Middle frontal gyrus (tissue), 1 donor: ENCODE data around the gene MALT1.
A peak's percentile ranks its signal among the peaks of the same experiment; 100 is the strongest.
"Not testable (repeated sequence)": the region's sequence is repeated elsewhere in the genome, so short reads cannot be mapped to it uniquely, and the experiment has no call there.

ENCODE experiments used
- DNase-seq: peaks from one replicate; pipeline ENCODE4 v3.0.0-alpha.2; 2015; ENCODE audit warnings: low spot score; ENCODE audit errors: extremely low spot score

The MALT1 gene, protein sequence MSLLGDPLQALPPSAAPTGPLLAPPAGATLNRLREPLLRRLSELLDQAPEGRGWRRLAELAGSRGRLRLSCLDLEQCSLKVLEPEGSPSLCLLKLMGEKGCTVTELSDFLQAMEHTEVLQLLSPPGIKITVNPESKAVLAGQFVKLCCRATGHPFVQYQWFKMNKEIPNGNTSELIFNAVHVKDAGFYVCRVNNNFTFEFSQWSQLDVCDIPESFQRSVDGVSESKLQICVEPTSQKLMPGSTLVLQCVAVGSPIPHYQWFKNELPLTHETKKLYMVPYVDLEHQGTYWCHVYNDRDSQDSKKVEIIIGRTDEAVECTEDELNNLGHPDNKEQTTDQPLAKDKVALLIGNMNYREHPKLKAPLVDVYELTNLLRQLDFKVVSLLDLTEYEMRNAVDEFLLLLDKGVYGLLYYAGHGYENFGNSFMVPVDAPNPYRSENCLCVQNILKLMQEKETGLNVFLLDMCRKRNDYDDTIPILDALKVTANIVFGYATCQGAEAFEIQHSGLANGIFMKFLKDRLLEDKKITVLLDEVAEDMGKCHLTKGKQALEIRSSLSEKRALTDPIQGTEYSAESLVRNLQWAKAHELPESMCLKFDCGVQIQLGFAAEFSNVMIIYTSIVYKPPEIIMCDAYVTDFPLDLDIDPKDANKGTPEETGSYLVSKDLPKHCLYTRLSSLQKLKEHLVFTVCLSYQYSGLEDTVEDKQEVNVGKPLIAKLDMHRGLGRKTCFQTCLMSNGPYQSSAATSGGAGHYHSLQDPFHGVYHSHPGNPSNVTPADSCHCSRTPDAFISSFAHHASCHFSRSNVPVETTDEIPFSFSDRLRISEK

GRCh38 chr18:58671111-58671631, at the start of gene MALT1:
TSS of gene MALT1 (plus strand) at chr18:58671465. CDS start at chr18:58671644, 179 bp downstream.
- peak; percentile 71 for DNase-seq

DNA sequence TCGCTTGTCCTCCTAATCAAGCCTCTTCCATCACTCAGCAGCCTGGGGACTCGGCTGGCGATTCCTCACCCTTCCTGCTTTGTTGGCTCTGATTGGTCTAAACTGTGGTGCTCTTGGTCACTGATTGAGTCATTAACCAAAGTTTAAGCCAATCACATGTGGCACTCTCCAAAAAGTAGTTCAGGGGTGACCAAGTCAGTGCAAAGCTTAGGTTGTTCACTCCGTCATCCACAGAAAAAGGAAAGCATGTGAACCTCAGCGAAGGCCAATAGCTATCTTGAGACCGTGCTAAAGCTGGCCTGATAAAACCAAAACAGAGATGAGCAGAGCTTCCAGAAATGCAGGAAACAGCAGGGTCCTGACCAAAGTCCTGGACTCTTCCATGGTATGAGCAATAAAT, 47.3 kb upstream of the MALT1 start:
- DNase-seq, result no peak

DNA sequence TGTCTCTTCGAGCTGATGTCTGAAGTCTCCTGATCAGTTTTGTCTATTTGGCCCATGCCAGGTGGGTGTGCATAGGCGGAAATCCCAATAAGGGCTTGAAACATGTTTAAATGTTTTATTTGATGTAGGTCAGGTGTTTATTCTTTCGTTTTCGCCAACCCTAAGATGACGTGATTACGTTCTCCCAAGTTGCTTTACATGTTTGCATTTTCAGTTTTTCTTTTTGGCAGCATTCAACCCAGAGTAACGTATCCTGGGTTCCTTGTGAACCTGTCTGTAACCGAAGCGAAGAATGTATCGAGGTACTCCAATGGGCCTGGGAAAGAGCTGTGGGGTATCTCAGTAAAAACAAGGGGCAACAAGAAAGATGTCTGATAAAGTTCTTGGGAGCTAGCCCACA, 45.4 kb upstream of the MALT1 start:
- DNase-seq, result no peak

GRCh38 chr18:58630071-58630470, 41.2 kb upstream of the MALT1 start:
- DNase-seq, result no peak

- DNase-seq, result no peak
Measured at GRCh38 chr18:58631301-58631700, 40.0 kb upstream of the MALT1 start.

GRCh38 chr18:58632552-58632951, 38.7 kb upstream of the MALT1 start:
- DNase-seq, result no peak

GRCh38 chr18:58633874-58634273, 37.4 kb upstream of the MALT1 start:
- no peak for DNase-seq

DNA sequence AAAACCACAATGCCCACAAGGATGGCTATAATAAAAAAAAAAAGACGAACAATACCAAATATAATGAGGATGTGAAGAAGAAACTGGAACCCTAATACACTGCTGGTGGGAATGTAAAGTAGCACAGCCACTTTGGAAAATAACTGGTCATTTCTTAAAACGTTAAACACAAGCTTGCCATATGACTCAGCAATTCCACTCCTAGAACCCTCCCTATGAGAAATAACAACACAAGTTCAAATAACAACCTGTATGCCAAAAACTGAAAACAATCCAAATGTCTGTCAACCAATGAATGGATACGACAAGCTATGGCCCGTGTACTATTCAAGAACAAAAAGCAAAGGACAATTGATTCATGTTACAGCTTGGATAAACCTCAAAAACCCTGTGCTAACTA, 35.4 kb upstream of the MALT1 start:
- no peak for DNase-seq

DNA sequence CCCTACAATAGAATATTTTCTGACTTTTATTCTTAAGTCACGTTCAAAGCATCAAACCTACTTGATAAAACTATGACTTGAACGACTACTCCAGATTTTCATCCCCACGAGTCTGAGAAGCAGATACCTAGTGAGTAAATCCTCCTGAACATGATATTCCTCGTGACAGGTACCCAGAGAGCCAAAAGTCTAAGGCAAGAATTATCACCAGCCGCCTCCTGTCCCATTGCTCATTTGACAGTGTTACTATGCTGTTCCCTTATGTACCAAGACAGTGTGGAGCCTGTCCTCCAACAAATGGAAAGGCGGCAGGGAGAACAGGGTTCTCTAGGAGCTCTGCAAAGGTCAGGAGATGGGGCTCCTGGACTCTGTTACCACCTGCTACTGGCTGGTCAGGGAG, 34.1 kb upstream of the MALT1 start:
- no peak for DNase-seq

- no peak for DNase-seq
Measured at GRCh38 chr18:58637946-58638345, 33.3 kb upstream of the MALT1 start.

GRCh38 chr18:58638441-58638840, 32.8 kb upstream of the MALT1 start:
- DNase-seq, result no peak

DNA sequence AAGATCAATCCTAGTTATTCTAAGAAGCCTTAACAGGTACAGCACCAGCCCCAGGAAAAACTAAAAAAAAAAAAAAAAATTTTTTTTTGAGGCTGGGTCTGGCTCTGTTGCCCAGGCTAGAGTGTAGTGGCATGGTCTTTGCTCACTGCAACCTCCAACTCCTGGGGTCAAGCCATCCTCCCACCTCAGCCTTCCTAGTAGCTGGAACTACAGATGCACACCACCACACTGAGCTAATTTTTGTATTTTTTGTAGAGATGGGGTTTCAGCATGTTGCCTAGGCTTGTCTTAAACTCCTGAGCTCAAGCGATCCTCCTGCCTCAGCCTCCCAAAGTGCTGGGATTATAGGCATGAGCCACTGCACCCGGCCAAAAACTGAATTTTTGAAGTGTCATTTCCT, 32.0 kb upstream of the MALT1 start:
- no peak for DNase-seq

GRCh38 chr18:58639751-58640427, 31.4 kb upstream of the MALT1 start:
- peak; percentile 4 for DNase-seq

DNA sequence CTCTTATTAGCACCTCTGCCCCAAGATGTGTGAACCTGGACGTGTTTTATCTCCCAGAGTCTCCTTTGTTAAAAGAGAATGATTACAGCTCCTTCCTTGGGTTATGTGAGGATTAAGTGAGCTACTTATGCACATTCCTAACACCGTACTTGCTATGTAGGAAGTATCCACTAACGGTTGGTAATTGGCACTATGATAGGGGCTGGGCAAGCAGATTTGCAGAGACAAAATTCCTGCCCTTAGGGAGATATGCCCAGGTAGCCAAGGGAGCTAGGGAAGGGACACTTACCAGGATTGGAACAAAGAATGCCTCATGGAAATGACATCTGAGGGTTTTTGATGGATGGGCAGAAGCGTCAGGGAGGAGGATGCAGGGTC, 30.8 kb upstream of the MALT1 start:
- no peak for DNase-seq

- no peak for DNase-seq
Measured at GRCh38 chr18:58640891-58641610, 30.2 kb upstream of the MALT1 start.

- DNase-seq, result not testable (repeated sequence)
Measured at GRCh38 chr18:58643557-58643956, 27.7 kb upstream of the MALT1 start.

DNA sequence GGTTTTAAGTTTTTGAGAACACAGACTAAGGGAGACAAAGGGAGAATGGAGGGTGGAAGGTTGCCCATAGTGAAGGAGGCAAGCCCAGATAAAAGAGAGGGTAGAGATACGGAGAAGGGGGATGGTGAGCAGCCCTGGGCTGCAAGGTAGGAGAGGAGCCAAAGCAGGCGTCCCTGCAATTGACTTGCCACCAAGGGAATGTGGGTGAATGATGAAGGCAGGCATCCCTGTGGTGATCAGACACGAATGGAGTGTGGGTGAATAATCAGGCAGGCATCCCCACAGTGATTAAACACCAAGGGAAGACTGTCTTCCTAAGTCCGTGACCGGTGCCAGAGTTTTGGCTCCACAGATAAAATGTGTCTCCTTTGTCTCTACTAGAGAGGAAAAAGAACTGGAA, 25.9 kb upstream of the MALT1 start:
- no peak for DNase-seq

DNA sequence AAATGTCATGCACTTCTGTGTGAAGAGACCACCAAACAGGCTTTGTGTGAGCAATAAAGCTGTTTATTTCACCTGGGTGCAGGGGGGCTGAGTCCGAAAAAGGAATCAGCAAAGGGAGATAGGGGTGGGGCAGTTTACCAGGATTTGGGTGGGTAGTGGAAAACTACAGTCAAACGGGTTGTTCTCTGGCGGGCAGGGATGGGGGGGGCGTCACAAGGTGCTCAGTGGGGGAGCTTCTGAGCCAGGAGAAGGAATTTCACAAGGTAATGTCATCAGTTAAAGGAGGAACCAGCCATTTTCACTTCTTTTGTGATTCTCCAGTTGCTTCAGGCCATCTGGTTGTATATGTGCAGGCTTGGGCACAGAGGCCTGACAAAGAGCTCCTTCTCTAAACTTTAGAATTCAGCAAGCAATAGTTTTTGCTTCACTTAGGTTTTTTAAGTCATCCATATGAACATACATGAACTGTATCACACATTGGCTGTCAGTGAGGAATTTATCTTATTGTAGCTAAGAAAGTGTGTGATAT, 24.9 kb upstream of the MALT1 start:
- DNase-seq, result no peak

DNA sequence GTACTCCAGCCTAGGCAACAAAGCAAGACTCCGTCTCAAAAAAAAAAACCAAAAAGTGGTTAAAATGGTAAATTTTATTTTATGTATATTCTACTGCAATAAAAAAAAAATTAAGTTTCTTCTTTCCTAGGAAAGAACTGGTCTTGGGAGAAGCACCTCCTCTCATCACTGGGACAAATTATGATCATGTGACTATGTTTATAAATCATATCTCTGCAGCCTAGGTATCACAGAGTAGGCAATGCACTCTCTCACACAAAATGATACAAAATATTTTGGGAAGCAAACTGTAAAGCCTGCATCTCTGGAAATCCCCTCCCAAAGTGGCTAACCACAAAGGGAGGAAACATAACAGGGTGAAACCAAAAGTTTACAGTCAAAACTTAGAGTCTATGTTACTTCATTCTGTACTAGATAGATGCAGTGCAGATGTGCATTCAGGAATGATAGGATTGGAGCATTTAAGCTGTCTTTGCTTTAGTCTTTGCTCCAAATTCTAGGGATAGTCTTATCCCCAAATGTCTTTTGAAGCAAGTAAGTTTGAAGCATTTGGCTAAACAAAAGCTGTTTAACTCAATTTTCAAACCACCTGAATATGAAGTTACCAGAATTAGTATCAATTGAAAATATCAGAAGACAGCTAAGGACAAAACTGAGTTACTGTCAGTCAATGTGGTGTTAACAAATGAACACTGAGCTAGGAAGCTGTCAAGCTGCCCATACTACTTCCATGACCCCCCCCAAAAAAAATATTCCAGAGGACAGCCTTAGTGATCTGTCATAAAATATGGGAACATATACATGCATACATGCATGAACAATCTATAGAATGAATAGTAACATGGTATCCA, 21.1 kb upstream of the MALT1 start:
- DNase-seq, result no peak

- not testable (repeated sequence) for DNase-seq
Measured at GRCh38 chr18:58650830-58651229, 20.4 kb upstream of the MALT1 start.
